ENCODE measurements around the gene KLB. TPM values are rescaled to one million over a fixed set of nuclear protein-coding genes. Genes with fewer than 3 reads are reported as not detected.
"Not testable (repeated sequence)": the region's sequence is repeated elsewhere in the genome, so short reads cannot be mapped to it uniquely, and the experiment has no call there.

The KLB gene
- polyA plus RNA-seq (2013, experiment 1 of 2) = not detected
- polyA plus RNA-seq (2013, experiment 2 of 2) = not detected

- H3K4me3 ChIP-seq (ENCODE audit: extremely low read depth, insufficient read depth, low read length, poor library complexity, severe bottlenecking) = no peak within 1 kb of the TSS
- H3K4me1 ChIP-seq (ENCODE audit: control insufficient read depth, insufficient read depth, low read length, poor library complexity, severe bottlenecking) = no peaks in the 10 kb centered on the region
- H3K36me3 ChIP-seq (ENCODE audit: control insufficient read depth, insufficient read depth, low read length) = no peaks in the 10 kb centered on the region
- WGBS, 2 experiments (ENCODE audit: insufficient coverage in 2 of 2) = 76 to 90% methylated on average over 5 of the region's 12 CpGs
- no peaks in the 10 kb centered on the region for H3K9me3 ChIP-seq (ENCODE audit: control insufficient read depth, low read length)
- no peak within 1 kb of the TSS for H3K27ac ChIP-seq (ENCODE audit: low read depth, low read length, severe bottlenecking)
Measured at GRCh38 chr4:39406763-39407583, at the start of gene KLB. Gene KLB, plus strand, starts transcription at chr4:39406930. Its CDS starts 20 bp downstream, at chr4:39406950.

GRCh38 chr4:39357002-39357401, 49.7 kb upstream of the KLB start:
- Histone ChIP-seq H3K4me1 (ENCODE audit: control insufficient read depth, insufficient read depth, low read length, poor library complexity, severe bottlenecking) (no peaks in the 10 kb centered on the region), H3K36me3 (ENCODE audit: control insufficient read depth, insufficient read depth, low read length) (peaks cover 13% of the 10 kb centered on the region), H3K9me3 (ENCODE audit: control insufficient read depth, low read length) (no peaks in the 10 kb centered on the region), H3K4me3 (ENCODE audit: extremely low read depth, insufficient read depth, low read length, poor library complexity, severe bottlenecking) (no peak overlapping the region), H3K27ac (ENCODE audit: low read depth, low read length, severe bottlenecking) (no peak overlapping the region)
- WGBS, 2 experiments (ENCODE audit: insufficient coverage in 2 of 2) = no CpG with 5 or more reads among the region's 1 CpG

- peaks cover 13% of the 10 kb centered on the region for H3K36me3 ChIP-seq (ENCODE audit: control insufficient read depth, insufficient read depth, low read length)
- H3K27ac ChIP-seq (ENCODE audit: low read depth, low read length, severe bottlenecking); H3K4me3 ChIP-seq (ENCODE audit: extremely low read depth, insufficient read depth, low read length, poor library complexity, severe bottlenecking); H3K4me1 ChIP-seq (ENCODE audit: control insufficient read depth, insufficient read depth, low read length, poor library complexity, severe bottlenecking); H3K9me3 ChIP-seq (ENCODE audit: control insufficient read depth, low read length): not testable (repeated sequence)
- 100% methylated on average over 2 of the region's 4 CpGs; no CpG with 5 or more reads in 1 of the 2 experiments for WGBS, 2 experiments (ENCODE audit: insufficient coverage in 2 of 2)
Measured at GRCh38 chr4:39360611-39361010, 46.1 kb upstream of the KLB start.

- Histone ChIP-seq H3K9me3 (ENCODE audit: control insufficient read depth, low read length) (no peaks in the 10 kb centered on the region), H3K27ac (ENCODE audit: low read depth, low read length, severe bottlenecking) (no peak overlapping the region), H3K4me1 (ENCODE audit: control insufficient read depth, insufficient read depth, low read length, poor library complexity, severe bottlenecking) (peaks cover 6% of the 10 kb centered on the region), H3K36me3 (ENCODE audit: control insufficient read depth, insufficient read depth, low read length) (peaks cover 13% of the 10 kb centered on the region), H3K4me3 (ENCODE audit: extremely low read depth, insufficient read depth, low read length, poor library complexity, severe bottlenecking) (no peak overlapping the region)
- 84 to 100% methylated on average over 1 to 2 of the region's 3 CpGs for WGBS, 2 experiments (ENCODE audit: insufficient coverage in 2 of 2)
Measured at GRCh38 chr4:39362827-39363226, 43.9 kb upstream of the KLB start.

- peaks cover 11% of the 10 kb centered on the region for H3K36me3 ChIP-seq (ENCODE audit: control insufficient read depth, insufficient read depth, low read length)
- H3K4me3 ChIP-seq (ENCODE audit: extremely low read depth, insufficient read depth, low read length, poor library complexity, severe bottlenecking) = no peak overlapping the region
- no peaks in the 10 kb centered on the region for H3K9me3 ChIP-seq (ENCODE audit: control insufficient read depth, low read length)
- H3K27ac ChIP-seq (ENCODE audit: low read depth, low read length, severe bottlenecking) = no peak overlapping the region
- H3K4me1 ChIP-seq (ENCODE audit: control insufficient read depth, insufficient read depth, low read length, poor library complexity, severe bottlenecking) = peaks cover 6% of the 10 kb centered on the region
- 75 to 100% methylated on average over 2 to 3 of the region's 4 CpGs for WGBS, 2 experiments (ENCODE audit: insufficient coverage in 2 of 2)
Measured at GRCh38 chr4:39363773-39364393, 42.8 kb upstream of the KLB start.

- WGBS, 2 experiments (ENCODE audit: insufficient coverage in 2 of 2) = 0% methylated on average over 1 of the region's 7 CpGs; no CpG with 5 or more reads in 1 of the 2 experiments
- H3K9me3 ChIP-seq (ENCODE audit: control insufficient read depth, low read length) = no peaks in the 10 kb centered on the region
- H3K4me1 ChIP-seq (ENCODE audit: control insufficient read depth, insufficient read depth, low read length, poor library complexity, severe bottlenecking) = peaks cover 6% of the 10 kb centered on the region
- peaks cover 9% of the 10 kb centered on the region for H3K36me3 ChIP-seq (ENCODE audit: control insufficient read depth, insufficient read depth, low read length)
- peak overlapping the region; percentile 92 for H3K27ac ChIP-seq (ENCODE audit: low read depth, low read length, severe bottlenecking)
- H3K4me3 ChIP-seq (ENCODE audit: extremely low read depth, insufficient read depth, low read length, poor library complexity, severe bottlenecking) = peak overlapping the region; percentile 94
Measured at GRCh38 chr4:39365360-39365759, 41.4 kb upstream of the KLB start.

- Histone ChIP-seq H3K4me1 (ENCODE audit: control insufficient read depth, insufficient read depth, low read length, poor library complexity, severe bottlenecking) (peaks cover 6% of the 10 kb centered on the region), H3K27ac (ENCODE audit: low read depth, low read length, severe bottlenecking) (peak within 1 kb of the TSS; percentile 92), H3K4me3 (ENCODE audit: extremely low read depth, insufficient read depth, low read length, poor library complexity, severe bottlenecking) (peak within 1 kb of the TSS; percentile 94), H3K9me3 (ENCODE audit: control insufficient read depth, low read length) (no peaks in the 10 kb centered on the region), H3K36me3 (ENCODE audit: control insufficient read depth, insufficient read depth, low read length) (peaks cover 6% of the 10 kb centered on the region)
- 1 to 8% methylated on average over 22 to 39 of the region's 60 CpGs for WGBS, 2 experiments (ENCODE audit: insufficient coverage in 2 of 2)
Measured at GRCh38 chr4:39365830-39366771, 40.6 kb upstream of the KLB start, which contains the start of gene RFC1. Gene RFC1, minus strand, starts transcription at chr4:39366362. Its CDS starts 121 bp downstream, at chr4:39366241.

- Histone ChIP-seq H3K4me3 (ENCODE audit: extremely low read depth, insufficient read depth, low read length, poor library complexity, severe bottlenecking) (no peak overlapping the region), H3K27ac (ENCODE audit: low read depth, low read length, severe bottlenecking) (no peak overlapping the region), H3K9me3 (ENCODE audit: control insufficient read depth, low read length) (no peaks in the 10 kb centered on the region), H3K4me1 (ENCODE audit: control insufficient read depth, insufficient read depth, low read length, poor library complexity, severe bottlenecking) (peaks cover 6% of the 10 kb centered on the region), H3K36me3 (ENCODE audit: control insufficient read depth, insufficient read depth, low read length) (no peaks in the 10 kb centered on the region)
- WGBS, 2 experiments (ENCODE audit: insufficient coverage in 2 of 2) = 95 to 96% methylated on average over 5 of the region's 6 CpGs
Measured at GRCh38 chr4:39367166-39367565, 39.6 kb upstream of the KLB start.

- peaks cover 6% of the 10 kb centered on the region for H3K4me1 ChIP-seq (ENCODE audit: control insufficient read depth, insufficient read depth, low read length, poor library complexity, severe bottlenecking)
- WGBS, 2 experiments (ENCODE audit: insufficient coverage in 2 of 2) = 94% methylated on average over 2 of the region's 4 CpGs; no CpG with 5 or more reads in 1 of the 2 experiments
- no peak overlapping the region for H3K27ac ChIP-seq (ENCODE audit: low read depth, low read length, severe bottlenecking)
- no peak overlapping the region for H3K4me3 ChIP-seq (ENCODE audit: extremely low read depth, insufficient read depth, low read length, poor library complexity, severe bottlenecking)
- H3K9me3 ChIP-seq (ENCODE audit: control insufficient read depth, low read length) = no peaks in the 10 kb centered on the region
- H3K36me3 ChIP-seq (ENCODE audit: control insufficient read depth, insufficient read depth, low read length) = no peaks in the 10 kb centered on the region
Measured at GRCh38 chr4:39369301-39369700, 37.4 kb upstream of the KLB start.

- 85 to 88% methylated on average over 2 to 6 of the region's 6 CpGs for WGBS, 2 experiments (ENCODE audit: insufficient coverage in 2 of 2)
- H3K4me1 ChIP-seq (ENCODE audit: control insufficient read depth, insufficient read depth, low read length, poor library complexity, severe bottlenecking); H3K4me3 ChIP-seq (ENCODE audit: extremely low read depth, insufficient read depth, low read length, poor library complexity, severe bottlenecking); H3K9me3 ChIP-seq (ENCODE audit: control insufficient read depth, low read length); H3K36me3 ChIP-seq (ENCODE audit: control insufficient read depth, insufficient read depth, low read length); H3K27ac ChIP-seq (ENCODE audit: low read depth, low read length, severe bottlenecking): not testable (repeated sequence)
Measured at GRCh38 chr4:39371209-39371608, 35.5 kb upstream of the KLB start.

All from mesodermal cell (in vitro differentiated cells).